Umbilical cord (tissue), 2 donors: ENCODE measurements around the gene ZCCHC7. TPM values are rescaled to one million over a fixed set of nuclear protein-coding genes. Genes with fewer than 3 reads are reported as not detected.
A peak's percentile ranks its signal among the peaks of the same experiment; 100 is the strongest.
"Not testable (repeated sequence)": the region's sequence is repeated elsewhere in the genome, so short reads cannot be mapped to it uniquely, and the experiment has no call there.

Experiments used
- DNase-seq: peaks from one replicate; pipeline ENCODE4 v3.0.0-alpha.2; 2015; ENCODE audit warnings: low spot score
- total RNA-seq: library from RNA; depleted of rRNA; stranded (reverse); fragments of >200 nt; gene quantifications from one replicate; pipeline ENCODE4 v1.2.3, GENCODE V29; 2014; ENCODE audit warnings: low replicate concordance; ENCODE audit not compliant: insufficient read depth

The ZCCHC7 gene
- total RNA-seq, 1 donor from 2014 or later, result 34.7 TPM

GRCh38 chr9:37293664-37294524 lies 173.5 kb downstream of the ZCCHC7 start:
- no peak for DNase-seq

GRCh38 chr9:37295178-37295577 lies 174.8 kb downstream of the ZCCHC7 start:
- DNase-seq, result no peak

GRCh38 chr9:37295796-37296195 lies 175.4 kb downstream of the ZCCHC7 start:
- DNase-seq, result no peak

GRCh38 chr9:37297592-37297991 lies 177.2 kb downstream of the ZCCHC7 start:
- no peak for DNase-seq

GRCh38 chr9:37300620-37301019 lies 180.2 kb downstream of the ZCCHC7 start:
- DNase-seq, result no peak

- no peak for DNase-seq
Measured at GRCh38 chr9:37301042-37301853, 180.9 kb downstream of the ZCCHC7 start.

- no peak for DNase-seq
Measured at GRCh38 chr9:37301854-37302172, 181.4 kb downstream of the ZCCHC7 start.

- no peak for DNase-seq
Measured at GRCh38 chr9:37302277-37302676, 181.9 kb downstream of the ZCCHC7 start.

- not testable (repeated sequence) for DNase-seq
Measured at GRCh38 chr9:37303272-37303671, 182.9 kb downstream of the ZCCHC7 start.

GRCh38 chr9:37309136-37309535 lies 188.8 kb downstream of the ZCCHC7 start:
- peak; percentile 2 for DNase-seq

- DNase-seq, result no peak
Measured at GRCh38 chr9:37311938-37312708, 191.7 kb downstream of the ZCCHC7 start.

GRCh38 chr9:37324261-37324683 lies 203.9 kb downstream of the ZCCHC7 start:
- DNase-seq, result no peak

- DNase-seq, result no peak
Measured at GRCh38 chr9:37324691-37325490, 204.5 kb downstream of the ZCCHC7 start.

- no peak for DNase-seq
Measured at GRCh38 chr9:37325778-37326177, 205.4 kb downstream of the ZCCHC7 start.

- DNase-seq, result no peak
Measured at GRCh38 chr9:37327553-37327952, 207.2 kb downstream of the ZCCHC7 start.

GRCh38 chr9:37328556-37329227 lies 208.3 kb downstream of the ZCCHC7 start:
- DNase-seq, result no peak

- DNase-seq, result no peak
Measured at GRCh38 chr9:37329576-37329975, 209.2 kb downstream of the ZCCHC7 start.

- no peak for DNase-seq
Measured at GRCh38 chr9:37331871-37332270, 211.5 kb downstream of the ZCCHC7 start.

- no peak for DNase-seq
Measured at GRCh38 chr9:37332578-37332977, 212.2 kb downstream of the ZCCHC7 start.

- DNase-seq, result no peak
Measured at GRCh38 chr9:37333288-37333687, 212.9 kb downstream of the ZCCHC7 start.

GRCh38 chr9:37335238-37335637 lies 214.9 kb downstream of the ZCCHC7 start:
- no peak for DNase-seq
